GM12878 (cell line): ENCODE results near the gene OMG. TPM values are rescaled to one million over a fixed set of nuclear protein-coding genes. Genes with fewer than 3 reads are reported as not detected.

Experiments used
- NFXL1 ChIP-seq: fragments of 450-650 bp; IDR thresholded peaks from 2 replicates; pipeline ENCODE4 v1.6.1; 2017; ENCODE audit warnings: antibody characterized with exemption, mild to moderate bottlenecking, borderline replicate concordance
- PAX5 ChIP-seq: IDR thresholded peaks from 2 replicates; pipeline ENCODE4 v1.6.1; 2011; ENCODE audit warnings: low read depth, low read length, borderline replicate concordance
- SIN3A ChIP-seq: IDR thresholded peaks from 2 replicates; pipeline ENCODE4 v1.6.1; 2012; ENCODE audit warnings: low read depth, low read length, improper control_type of control experiment
- SMAD5 ChIP-seq: IDR thresholded peaks from 2 replicates; pipeline ENCODE4 v1.6.1; 2016; ENCODE audit warnings: antibody characterized with exemption, low read depth
- SUZ12 ChIP-seq: fragments of 200-600 bp; sonication (generic); IDR thresholded peaks from one replicate; pipeline ENCODE4 v1.6.1; 2018; ENCODE audit warnings: antibody characterized with exemption, mild to moderate bottlenecking; ENCODE audit not compliant: unreplicated experiment
- ZBTB4 ChIP-seq: fragments of 450-650 bp; formaldehyde crosslinking; IDR thresholded peaks from 2 replicates; pipeline ENCODE4 v1.4.0; 2022; ENCODE audit warnings: mild to moderate bottlenecking, moderate library complexity
- polyA plus RNA-seq, 11 experiments: library from polyadenylated mRNA; depleted of rRNA in 4 of 11; unstranded in 6 of 11; stranded (reverse) in 5 of 11; fragments of >200 nt; fragmentation: Nextera tagmentation in 4 of 11; fragmentation: Illumina TruSeq in 1 of 11; extraction: Ambion mirVana in 4 of 11; extraction: Trizol in 1 of 11; gene quantifications; 1 replicate in 1 of 11; 2 replicates in 10 of 11; pipeline versions ENCODE4 v1.2.1 to v1.2.3, GENCODE V29; 2011 to 2016; ENCODE audit warnings: inconsistent platforms in 2 of 11, missing spikeins in 2 of 11, low read depth in 1 of 11
- total RNA-seq, 4 experiments: library from RNA; depleted of rRNA in 3 of 4; stranded (reverse); fragments of >200 nt in 3 of 4; fragmentation: Illumina TruSeq in 1 of 4; extraction: Trizol in 1 of 4; gene quantifications; 2 replicates each; pipeline versions ENCODE4 v1.2.1 to v1.2.3, GENCODE V29; 2013 to 2021
- TF ChIP-seq, protein P1 (sequence below): fragments of 450-650 bp; IDR thresholded peaks from 2 replicates; pipeline ENCODE4 v1.6.1; 2016; ENCODE audit warnings: mild to moderate bottlenecking

OMG gene
- total and polyA plus RNA-seq, 10 of the 15 experiments (the other 5 are each of a cell fraction or from before 2014, with no cell fraction given), result 0.09 to 0.96 (median 0.26) TPM

GRCh38 chr17:31309556-31309955 is 12.5 kb upstream of the OMG start (continued):
- TF ChIP-seq, protein P1, sequence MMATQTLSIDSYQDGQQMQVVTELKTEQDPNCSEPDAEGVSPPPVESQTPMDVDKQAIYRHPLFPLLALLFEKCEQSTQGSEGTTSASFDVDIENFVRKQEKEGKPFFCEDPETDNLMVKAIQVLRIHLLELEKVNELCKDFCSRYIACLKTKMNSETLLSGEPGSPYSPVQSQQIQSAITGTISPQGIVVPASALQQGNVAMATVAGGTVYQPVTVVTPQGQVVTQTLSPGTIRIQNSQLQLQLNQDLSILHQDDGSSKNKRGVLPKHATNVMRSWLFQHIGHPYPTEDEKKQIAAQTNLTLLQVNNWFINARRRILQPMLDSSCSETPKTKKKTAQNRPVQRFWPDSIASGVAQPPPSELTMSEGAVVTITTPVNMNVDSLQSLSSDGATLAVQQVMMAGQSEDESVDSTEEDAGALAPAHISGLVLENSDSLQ, result peak; percentile 34; the same call in 1 of the 2 replicates
- TF ChIP-seq ZBTB4 (CRISPR knock-in tag), result no peak
- TF ChIP-seq NFXL1, result no peak
- no peak for TF ChIP-seq SMAD5
- TF ChIP-seq PAX5, result no peak
- TF ChIP-seq SIN3A, result peak; percentile 40; the same call in 1 of the 2 replicates
- no peak for TF ChIP-seq SUZ12
